HEK293T (cell line): ENCODE data around the gene SP6.
A peak's percentile ranks its signal among the peaks of the same experiment; 100 is the strongest.

ENCODE experiments used
- CTCF ChIA-PET: fragments of 350-600 bp; formaldehyde crosslinking; extraction: SDS; loops from one replicate; lab custom pipeline; 2021; ENCODE audit warnings: antibody characterized with exemption, inconsistent platforms; lab: Yijun Ruan, JAX
- POLR2A ChIA-PET: fragments of 350-600 bp; formaldehyde crosslinking; extraction: SDS; loops from one replicate; lab custom pipeline; 2020; ENCODE audit warnings: antibody characterized with exemption, inconsistent platforms; lab: Yijun Ruan, JAX
- DNase-seq: peaks from one replicate; pipeline ENCODE4 v3.0.0; 2012; ENCODE audit warnings: mixed read lengths; ENCODE audit errors: extremely low spot score
- ARNT ChIP-seq: fragments of 450-650 bp; IDR thresholded peaks from 2 replicates; pipeline ENCODE4 v1.6.1; 2017; ENCODE audit warnings: mild to moderate bottlenecking
- BHLHE40 ChIP-seq: fragments of 450-650 bp; IDR thresholded peaks from 2 replicates; pipeline ENCODE4 v1.6.1; 2016; ENCODE audit warnings: mild to moderate bottlenecking, moderate library complexity, borderline replicate concordance
- CTBP1 ChIP-seq: fragments of 450-650 bp; IDR thresholded peaks from 2 replicates; pipeline ENCODE4 v1.6.1; 2016; ENCODE audit warnings: borderline replicate concordance
- ELF4 ChIP-seq: fragments of 450-650 bp; IDR thresholded peaks from 2 replicates; pipeline ENCODE4 v1.6.1; 2017; ENCODE audit warnings: antibody characterized with exemption
- FOXA1 ChIP-seq: fragments of 450-650 bp; IDR thresholded peaks from 2 replicates; pipeline ENCODE4 v1.6.1; 2016; ENCODE audit warnings: mild to moderate bottlenecking
- FOXK2 ChIP-seq: fragments of 450-650 bp; IDR thresholded peaks from 2 replicates; pipeline ENCODE4 v1.6.1; 2016; ENCODE audit warnings: mild to moderate bottlenecking
- FOXM1 ChIP-seq: fragments of 450-650 bp; IDR thresholded peaks from 2 replicates; pipeline ENCODE4 v1.6.1; 2017; ENCODE audit warnings: mild to moderate bottlenecking, borderline replicate concordance
- HDGF ChIP-seq: fragments of 450-650 bp; IDR thresholded peaks from 2 replicates; pipeline ENCODE4 v1.6.1; 2017; ENCODE audit warnings: antibody characterized with exemption, borderline replicate concordance
- L3MBTL2 ChIP-seq: fragments of 450-650 bp; conservative IDR thresholded peaks from 2 replicates; pipeline ENCODE4 v1.6.1; 2016; ENCODE audit warnings: mild to moderate bottlenecking
- LEF1 ChIP-seq: fragments of 450-650 bp; IDR thresholded peaks from 2 replicates; pipeline ENCODE4 v1.6.1; 2017; ENCODE audit warnings: mild to moderate bottlenecking, borderline replicate concordance
- NFRKB ChIP-seq: fragments of 450-650 bp; IDR thresholded peaks from 2 replicates; pipeline ENCODE4 v1.6.1; 2016; ENCODE audit warnings: mild to moderate bottlenecking, moderate library complexity
- PKNOX1 ChIP-seq: fragments of 450-650 bp; IDR thresholded peaks from 2 replicates; pipeline ENCODE4 v1.6.1; 2016
- SP1 ChIP-seq: fragments of 450-650 bp; IDR thresholded peaks from 2 replicates; pipeline ENCODE4 v1.6.1; 2017
- SUZ12 ChIP-seq: fragments of 450-650 bp; IDR thresholded peaks from 2 replicates; pipeline ENCODE4 v1.6.1; 2016; ENCODE audit warnings: mild to moderate bottlenecking
- TARDBP ChIP-seq: fragments of 450-650 bp; IDR thresholded peaks from 2 replicates; pipeline ENCODE4 v1.6.1; 2016
- ZNF384 ChIP-seq: fragments of 450-650 bp; IDR thresholded peaks from 2 replicates; pipeline ENCODE4 v1.6.1; 2016

The SP6 gene

DNA sequence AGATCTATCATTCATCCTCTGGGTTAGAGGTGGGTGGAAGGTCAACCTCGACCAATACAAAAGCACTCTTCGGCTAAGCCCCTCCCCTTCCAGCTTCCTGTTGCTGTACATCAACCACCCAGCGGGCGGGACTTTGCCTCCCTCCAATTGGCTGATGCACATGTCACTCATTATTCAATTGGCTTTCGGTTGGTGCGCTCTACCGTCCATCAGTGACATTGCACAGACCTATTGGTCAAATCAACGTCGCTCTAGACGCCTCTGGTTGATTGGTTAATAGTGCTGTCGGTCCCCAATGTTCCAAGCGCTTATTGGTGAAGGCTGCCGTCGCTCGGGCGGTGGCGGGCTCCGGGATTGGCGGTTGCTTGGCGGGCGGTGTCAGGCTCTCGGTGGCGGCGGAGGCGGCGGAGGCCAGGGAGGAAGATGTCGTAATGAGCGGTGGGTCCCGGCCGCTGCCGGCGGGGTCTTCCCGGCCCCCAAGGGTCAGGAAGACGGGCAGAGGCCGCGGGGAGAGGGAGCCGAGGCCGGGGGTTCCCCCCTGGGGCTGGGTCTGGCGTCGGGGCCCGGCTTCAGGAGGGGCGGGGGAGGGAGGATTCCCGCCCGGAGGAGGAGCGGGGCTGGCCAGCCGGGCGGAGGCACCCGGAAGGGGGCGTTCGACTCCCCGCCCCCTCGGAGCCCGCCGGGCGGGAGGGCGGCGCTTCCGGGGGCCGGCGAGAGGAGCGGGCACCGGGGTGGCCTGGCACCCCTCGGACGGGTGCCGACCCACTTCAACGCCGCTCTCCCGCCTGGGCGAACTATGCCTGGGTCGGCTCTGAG is 45.1 kb upstream of the SP6 start, which contains the start of gene SP2:
Gene SP2 (plus strand): TSS at position 381 of the 816 bp plus-strand sequence. CDS start 51 bp downstream, at position 432.
- peak; percentile 97 for DNase-seq
- POLR2A ChIA-PET = interaction anchor here (0.7 to 5.3 kb wide), 41 partner anchors 9 to 247 kb away, joined by 3 to 79 read pairs (median 4); partner anchors contain the start of genes CDK5RAP3, KPNB1, LRRC46 and MRPL10
- CTCF ChIA-PET = interaction anchor here (0.6 to 17.9 kb wide), 5 partner anchors 10 to 122 kb away, joined by 3 to 355 read pairs (median 3); partner anchors contain the start of gene SCRN2
- TF ChIP-seq PKNOX1 (peak; percentile 100), FOXK2 (no peak), TARDBP (peak; percentile 79; the same call in 1 of the 2 replicates), ELF4 (peak; percentile 99), FOXA1 (no peak), NFRKB (no peak), ARNT (no peak), FOXM1 (peak; percentile 97), LEF1 (peak; percentile 95; the same call in 1 of the 2 replicates), SP1 (peak; percentile 97)

- no peak for DNase-seq
- TF ChIP-seq NFRKB = no peak
- TF ChIP-seq TARDBP = no peak
- TF ChIP-seq LEF1 = no peak
- TF ChIP-seq SP1 = no peak
- TF ChIP-seq CTBP1 = no peak
- no peak for TF ChIP-seq L3MBTL2
- no peak for TF ChIP-seq SUZ12
- TF ChIP-seq FOXM1 = no peak
- no peak for TF ChIP-seq ELF4
- no peak for TF ChIP-seq ZNF384
- no peak for TF ChIP-seq FOXA1
- ChIA-PET CTCF (interaction anchor here (0.6 to 17.9 kb wide), 5 partner anchors 10 to 122 kb away, joined by 3 to 355 read pairs (median 3); partner anchors contain the start of gene SCRN2), POLR2A (interaction anchor here (0.7 to 5.3 kb wide), 40 partner anchors 8 to 246 kb away, joined by 3 to 79 read pairs (median 4); partner anchors contain the start of genes CDK5RAP3, KPNB1, LRRC46 and MRPL10)
Observed at GRCh38 chr17:47895347-47895855, 44.4 kb upstream of the SP6 start.

GRCh38 chr17:47894498-47895346 is 43.8 kb upstream of the SP6 start:
- DNase-seq = no peak
- POLR2A ChIA-PET = interaction anchor here (0.8 to 5.3 kb wide), 22 partner anchors 8 to 245 kb away, joined by 3 to 79 read pairs (median 5); partner anchors contain the start of genes KPNB1, LRRC46, MRPL10 and NFE2L1
- CTCF ChIA-PET = interaction anchor here (0.7 to 17.9 kb wide), 3 partner anchors 50 to 123 kb away, joined by 3 to 355 read pairs (median 6); partner anchors contain the start of gene SCRN2
- no peak for TF ChIP-seq TARDBP
- no peak for TF ChIP-seq PKNOX1
- TF ChIP-seq SP1 = no peak
- TF ChIP-seq ELF4 = no peak
- TF ChIP-seq LEF1 = no peak
- TF ChIP-seq FOXA1 = no peak
- no peak for TF ChIP-seq SUZ12
- TF ChIP-seq CTBP1 = no peak
- TF ChIP-seq HDGF = no peak
- no peak; the same call in 1 of the 2 replicates for TF ChIP-seq ZNF384
- no peak for TF ChIP-seq FOXM1
- TF ChIP-seq ARNT = no peak
- no peak for TF ChIP-seq FOXK2
- no peak for TF ChIP-seq BHLHE40
- TF ChIP-seq NFRKB = no peak

GRCh38 chr17:47891545-47892088 is 40.7 kb upstream of the SP6 start:
- CTCF ChIA-PET = interaction anchor here (0.6 to 17.9 kb wide), 6 partner anchors 9 to 79 kb away, joined by 3 to 355 read pairs (median 4); partner anchors contain the start of genes CDK5RAP3 and SCRN2
- POLR2A ChIA-PET = interaction anchor here (0.6 to 5.3 kb wide), 6 partner anchors 13 to 60 kb away, joined by 3 to 79 read pairs (median 3); partner anchors contain the start of genes LRRC46, MRPL10, PNPO and SCRN2
- DNase-seq = no peak
- TF ChIP-seq L3MBTL2 = no peak
- TF ChIP-seq FOXM1 = no peak
- no peak for TF ChIP-seq NFRKB

DNA sequence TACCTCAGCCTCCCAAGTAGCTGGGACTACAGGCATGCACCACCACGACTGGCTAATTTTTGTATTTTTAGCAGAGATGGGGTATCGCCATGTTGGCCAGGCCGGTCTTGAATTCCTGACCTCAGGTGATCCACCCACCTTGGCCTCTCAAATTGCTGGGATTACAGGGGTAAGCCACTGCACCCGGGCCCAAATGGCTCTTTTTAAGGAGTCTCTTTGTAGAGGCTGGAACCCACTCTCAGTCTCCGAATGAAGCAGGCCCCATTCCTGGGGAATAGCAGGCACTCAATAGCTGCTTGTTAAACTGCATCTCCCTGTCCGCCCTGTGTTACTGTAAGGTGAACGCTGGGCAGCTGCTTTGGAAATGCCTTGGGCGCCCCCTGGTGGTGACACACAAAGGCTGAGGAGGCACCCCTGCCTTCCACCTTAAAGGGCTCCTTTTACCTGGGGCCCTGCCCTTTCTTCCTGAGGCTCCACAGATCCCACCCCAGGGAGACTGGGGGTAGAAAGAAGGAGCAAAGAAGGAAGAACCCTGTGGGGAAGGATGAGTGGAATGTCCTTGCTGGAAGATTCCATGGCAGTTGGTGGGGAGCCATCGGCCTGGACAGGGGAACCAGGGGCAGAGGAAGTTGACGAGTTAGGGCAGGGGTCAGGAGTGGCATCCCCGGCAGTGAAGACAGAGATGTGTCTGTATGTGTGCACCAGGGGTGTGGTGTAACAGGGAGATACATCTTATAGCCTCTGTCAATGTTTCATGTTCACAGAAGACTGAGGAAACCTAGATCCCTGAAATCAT is 39.0 kb upstream of the SP6 start:
- peak; percentile 83 for DNase-seq
- ChIA-PET CTCF (interaction anchor here (0.6 to 17.9 kb wide), 7 partner anchors 45 to 1666 kb away, joined by 3 to 355 read pairs (median 4); partner anchors contain the start of genes LRRC46, MRPL10 and SCRN2), POLR2A (interaction anchor here (0.9 to 1.9 kb wide), 5 partner anchors 40 to 68 kb away, joined by 4 to 7 read pairs (median 5); partner anchors contain the start of genes OSBPL7 and SCRN2)
- no peak for TF ChIP-seq BHLHE40
- no peak for TF ChIP-seq TARDBP
- no peak for TF ChIP-seq FOXA1
- no peak for TF ChIP-seq ZNF384
- no peak for TF ChIP-seq FOXK2
- TF ChIP-seq LEF1 = no peak
- no peak for TF ChIP-seq PKNOX1
- TF ChIP-seq L3MBTL2 = no peak
- no peak for TF ChIP-seq HDGF
- no peak for TF ChIP-seq ARNT
